CD4-positive, alpha-beta T cell treated with Interleukin-12 subunit alpha and Interleukin-12 subunit beta, for 1 hour (primary cell): ENCODE measurements around the gene IWS1.
"Not testable (repeated sequence)": the region's sequence is repeated elsewhere in the genome, so short reads cannot be mapped to it uniquely, and the experiment has no call there.

Source experiments
- DNase-seq: peaks from one replicate; pipeline ENCODE4 v3.0.0-alpha.2; 2020

Gene IWS1

GRCh38 chr2:127527001-127527804 is 914 bp upstream of the IWS1 start:
- no peak for DNase-seq

GRCh38 chr2:127525691-127526131 is 578 bp downstream of the IWS1 start:
- DNase-seq, result peak; percentile 22

- DNase-seq, result not testable (repeated sequence)
Observed at GRCh38 chr2:127524198-127524834, 2.0 kb downstream of the IWS1 start.

- DNase-seq, result no peak
Observed at GRCh38 chr2:127523269-127523939, 2.9 kb downstream of the IWS1 start.

- DNase-seq, result no peak
Observed at GRCh38 chr2:127520424-127520823, 5.9 kb downstream of the IWS1 start.

- no peak for DNase-seq
Observed at GRCh38 chr2:127517465-127517864, 8.8 kb downstream of the IWS1 start.

GRCh38 chr2:127516041-127516762 is 10.1 kb downstream of the IWS1 start:
- DNase-seq, result no peak

GRCh38 chr2:127515383-127515915 is 10.8 kb downstream of the IWS1 start:
- no peak for DNase-seq

GRCh38 chr2:127514485-127514884 is 11.8 kb downstream of the IWS1 start:
- DNase-seq, result no peak

- DNase-seq, result no peak
Observed at GRCh38 chr2:127514076-127514475, 12.2 kb downstream of the IWS1 start.

GRCh38 chr2:127512362-127512761 is 13.9 kb downstream of the IWS1 start:
- no peak for DNase-seq

- DNase-seq, result no peak
Observed at GRCh38 chr2:127511917-127512316, 14.4 kb downstream of the IWS1 start.

- DNase-seq, result no peak
Observed at GRCh38 chr2:127511090-127511695, 15.1 kb downstream of the IWS1 start.

- DNase-seq, result no peak
Observed at GRCh38 chr2:127510073-127510472, 16.2 kb downstream of the IWS1 start.

- no peak for DNase-seq
Observed at GRCh38 chr2:127508631-127509034, 17.7 kb downstream of the IWS1 start.

GRCh38 chr2:127508023-127508630 is 18.2 kb downstream of the IWS1 start:
- DNase-seq, result no peak

- DNase-seq, result no peak
Observed at GRCh38 chr2:127506510-127506909, 19.8 kb downstream of the IWS1 start.

- no peak for DNase-seq
Observed at GRCh38 chr2:127504552-127505430, 21.5 kb downstream of the IWS1 start.

GRCh38 chr2:127503491-127503890 is 22.8 kb downstream of the IWS1 start:
- DNase-seq, result no peak

GRCh38 chr2:127498386-127498785 is 27.9 kb downstream of the IWS1 start:
- no peak for DNase-seq

GRCh38 chr2:127490283-127490682 is 36.0 kb downstream of the IWS1 start:
- no peak for DNase-seq
